K562 (cell line): ENCODE results near the gene TSC22D3. TPM values are rescaled to one million over a fixed set of nuclear protein-coding genes. Genes with fewer than 3 reads are reported as not detected.

Source experiments
- ATAC-seq: fragments of 200-7000 bp; cut with Tn5 transposase; 3 replicates; pipeline ENCODE4 v1.9.1; 2020; ENCODE audit warnings: moderate library complexity
- BruUV-seq: library from RNA; stranded (reverse); fragments of 400-500 nt; replicated peaks from 2 replicates; lab custom pipeline; 2021; lab: Mats Ljungman, UMichigan
- CTCF ChIA-PET: fragments of 300-600 bp; formaldehyde crosslinking; extraction: SDS; loops from one replicate; lab custom pipeline; 2021; ENCODE audit warnings: low intra/inter-chr PET ratio; lab: Yijun Ruan, JAX
- POLR2A ChIA-PET: fragments of 300-600, 350-650 bp; sonication (Branson Sonifier 250); formaldehyde crosslinking; extraction: SDS; loops from one replicate; lab custom pipeline; 2021; ENCODE audit warnings: antibody characterized with exemption, inconsistent platforms; lab: Yijun Ruan, JAX
- DNase-seq, 4 experiments: peaks; one replicate each; pipeline versions ENCODE4 v3.0.0 to v3.0.0-alpha.2; 2011 to 2018; ENCODE audit warnings: low spot score in 3 of 4, mixed read lengths in 3 of 4; ENCODE audit errors: extremely low read depth in 1 of 4
- FAIRE-seq: peaks from 2 replicates; lab custom pipeline; 2011; peaks lifted over from hg19 to GRCh38; lab: Jason Lieb, UNC
- H2AFZ ChIP-seq: 2 replicates; pipeline ENCODE4 v1.6.0; 2011; ENCODE audit warnings: low read depth, low read length, control low read depth, inconsistent platforms
- H3K27ac ChIP-seq: fragments of 200-600 bp; 3 replicates; pipeline ENCODE4 v1.8.0; 2011; ENCODE audit warnings: low read depth, mild to moderate bottlenecking, control low read depth, inconsistent platforms, low read length, moderate library complexity, mixed read lengths; ENCODE audit errors: extremely low read depth
- H3K27me3 ChIP-seq, 2 experiments: fragments of 300-600 bp in 1 of 2; 2 replicates in 1 of 2; 3 replicates in 1 of 2; pipeline versions ENCODE4 v1.6.0 to v1.8.0; 2011; ENCODE audit warnings: inconsistent platforms in 2 of 2, low read length in 2 of 2, mild to moderate bottlenecking in 1 of 2, mixed read lengths in 1 of 2, moderate library complexity in 1 of 2; ENCODE audit not compliant: control insufficient read depth in 2 of 2, insufficient read depth in 2 of 2
- H3K36me3 ChIP-seq: fragments of 300-600 bp; 3 replicates; pipeline ENCODE4 v1.8.0; 2011; ENCODE audit warnings: mild to moderate bottlenecking, low read length, inconsistent platforms; ENCODE audit not compliant: control insufficient read depth, insufficient read depth
- H3K4me1 ChIP-seq, 2 experiments: fragments of 200-600 bp in 1 of 2; replicated peaks in 1 of 2; 2 replicates in 1 of 2; 3 replicates in 1 of 2; pipeline versions ENCODE4 v1.5.1 to v1.8.0; 2011; ENCODE audit warnings: inconsistent platforms in 2 of 2, low read length in 2 of 2, mild to moderate bottlenecking in 1 of 2, mixed read lengths in 1 of 2, moderate library complexity in 1 of 2; ENCODE audit not compliant: control insufficient read depth in 2 of 2, insufficient read depth in 2 of 2
- H3K4me2 ChIP-seq: 2 replicates; pipeline ENCODE4 v1.6.1; 2011; ENCODE audit warnings: low read length, control low read depth, inconsistent platforms, mixed read lengths; ENCODE audit not compliant: insufficient read depth
- H3K4me3 ChIP-seq: fragments of 200-600 bp; sonication (generic), shearing (Covaris generic); 2 replicates; pipeline ENCODE4 v1.5.1; 2016; ENCODE audit warnings: control low read depth, inconsistent platforms
- H3K79me2 ChIP-seq: fragments of 200-600 bp; 3 replicates; pipeline ENCODE4 v1.8.0; 2011; ENCODE audit warnings: low read length, inconsistent platforms; ENCODE audit not compliant: control insufficient read depth, insufficient read depth
- H3K9ac ChIP-seq, 2 experiments: 2 replicates each; pipeline versions ENCODE4 v1.6.0 to v1.6.1; 2011; ENCODE audit warnings: low read depth in 2 of 2, low read length in 2 of 2, control low read depth in 1 of 2, inconsistent platforms in 1 of 2, mild to moderate bottlenecking in 1 of 2, mixed read lengths in 1 of 2; ENCODE audit not compliant: insufficient read depth in 1 of 2
- H3K9me1 ChIP-seq: one replicate; pipeline ENCODE4 v1.6.0; 2011; ENCODE audit warnings: inconsistent platforms, mild to moderate bottlenecking, low read length, moderate library complexity; ENCODE audit not compliant: control insufficient read depth, insufficient read depth
- H3K9me3 ChIP-seq: replicated peaks from 2 replicates; pipeline ENCODE4 v1.5.1; 2011; ENCODE audit warnings: low read depth, low read length, inconsistent platforms; ENCODE audit not compliant: control insufficient read depth, insufficient read depth
- H4K20me1 ChIP-seq: replicated peaks from 2 replicates; pipeline ENCODE4 v1.6.1; 2011; ENCODE audit warnings: low read length, inconsistent platforms, mixed read lengths; ENCODE audit not compliant: control insufficient read depth, insufficient read depth
- HNRNPLL ChIP-seq: fragments of 200-400 bp; formaldehyde crosslinking; IDR thresholded peaks from 2 replicates; pipeline ENCODE4 v1.6.1; 2017; ENCODE audit warnings: low read length, low read depth, mild to moderate bottlenecking; ENCODE audit not compliant: poor library complexity, severe bottlenecking
- PYGO2 ChIP-seq: fragments of 450-650 bp; IDR thresholded peaks from 2 replicates; pipeline ENCODE4 v1.6.1; 2016; ENCODE audit warnings: mild to moderate bottlenecking, missing genetic modification characterization, moderate library complexity, missing compliant biosample characterization
- WGBS: fragments of 100-300 bp; shearing (Covaris generic); methylation state at CpG from one replicate; pipeline ENCODE4 v1.1.6; 2016; ENCODE audit warnings: low coverage, mixed read lengths; ENCODE audit not compliant: insufficient coverage; ENCODE audit errors: missing lambda C conversion rate; 5-methylcytosine and 5-hydroxymethylcytosine counted together
- in situ Hi-C: fragments of 300-500 bp; cut with MboI; formaldehyde crosslinking; loops from 4 replicates; pipeline ENCODE4 v1.15.0; 2018; ENCODE audit warnings: inconsistent platforms, mixed read lengths
- intact Hi-C: fragments of 100-400 bp; cut with micrococcal nuclease; formaldehyde crosslinking; loops from 2 replicates; pipeline ENCODE4 v1.14.2; 2022
- polyA plus RNA-seq, 8 experiments: library from polyadenylated mRNA; depleted of rRNA in 4 of 8; stranded (reverse) in 5 of 8; unstranded in 3 of 8; fragments of >200 nt; fragmentation: Nextera tagmentation in 2 of 8; fragmentation: Illumina TruSeq in 1 of 8; extraction: Ambion mirVana in 2 of 8; extraction: Trizol in 1 of 8; gene quantifications; 2 replicates each; pipeline versions ENCODE4 v1.2.1 to v1.2.3, GENCODE V29; 2011 to 2014; ENCODE audit warnings: inconsistent platforms in 1 of 8, missing spikeins in 1 of 8
- total RNA-seq, 7 experiments: library from RNA; depleted of rRNA in 6 of 7; stranded (reverse); fragments of >200 nt in 6 of 7; fragmentation: Illumina TruSeq in 2 of 7; extraction: Trizol in 2 of 7; gene quantifications; 2 replicates each; pipeline versions ENCODE4 v1.2.1 to v1.2.3, GENCODE V29; 2011 to 2021; ENCODE audit warnings: low replicate concordance in 1 of 7
- TF ChIP-seq, protein P1 (sequence below): fragments of 450-650 bp; IDR thresholded peaks from 2 replicates; pipeline ENCODE4 v1.6.1; 2016; ENCODE audit warnings: missing biosample characterization, missing genetic modification characterization

The TSC22D3 gene
- total and polyA plus RNA-seq, 9 of the 15 experiments (the other 6 are each of a cell fraction or from before 2014, with no cell fraction given) = 0.48 to 3.0 (median 0.87) TPM

DNA sequence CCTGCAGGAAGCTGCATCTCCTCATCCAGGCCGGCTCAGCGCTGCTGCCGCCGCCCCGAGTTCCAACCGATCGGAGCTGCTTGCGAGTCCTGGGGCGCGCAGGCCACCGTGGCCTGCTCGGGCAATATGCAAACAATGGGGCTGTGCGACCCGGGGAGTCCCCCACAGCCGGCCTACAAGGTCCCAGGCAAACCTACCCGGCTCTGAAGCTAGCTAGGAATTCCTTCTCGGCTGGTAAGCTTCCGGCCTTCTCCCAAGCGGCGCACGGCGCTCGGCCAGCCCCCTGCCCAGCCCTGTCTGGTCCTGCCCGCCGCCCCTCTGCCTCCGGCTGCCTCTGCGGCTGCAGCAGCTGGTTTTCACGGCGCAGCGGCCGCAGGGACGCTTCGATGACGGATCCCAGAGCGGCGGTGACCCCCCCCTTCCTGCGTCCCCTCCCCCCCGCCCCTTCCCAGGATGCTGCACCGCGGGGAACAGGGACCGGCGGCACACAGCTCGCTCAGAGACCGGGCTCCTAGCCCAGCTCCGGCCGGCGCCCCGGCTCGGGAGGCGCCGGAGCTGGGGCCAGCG lies 59.4 kb downstream of the TSC22D3 start:
- H3K9me3 ChIP-seq = no peaks in the 10 kb centered on the region
- POLR2A ChIA-PET = no interaction called here
- H3K36me3 ChIP-seq = no peaks in the 10 kb centered on the region
- no peaks in the 10 kb centered on the region for H4K20me1 ChIP-seq
- 70% methylated on average over 4 of the region's 52 CpGs for WGBS
- H3K9me1 ChIP-seq = no peaks in the 10 kb centered on the region
- no peak overlapping the region for H3K4me3 ChIP-seq
- no peak for FAIRE-seq
- BruUV-seq = no TSS peak
- ATAC-seq = no peak
- peak overlapping the region in 1 of 2 experiments; percentile 8; a peak in 2 of 4 replicates for H3K9ac ChIP-seq
- no peak overlapping the region for H3K4me2 ChIP-seq
- no peaks in the 10 kb centered on the region for H3K79me2 ChIP-seq
- TF ChIP-seq HNRNPLL (no peak), PYGO2 (tag) (no peak)
- TF ChIP-seq, protein P1, sequence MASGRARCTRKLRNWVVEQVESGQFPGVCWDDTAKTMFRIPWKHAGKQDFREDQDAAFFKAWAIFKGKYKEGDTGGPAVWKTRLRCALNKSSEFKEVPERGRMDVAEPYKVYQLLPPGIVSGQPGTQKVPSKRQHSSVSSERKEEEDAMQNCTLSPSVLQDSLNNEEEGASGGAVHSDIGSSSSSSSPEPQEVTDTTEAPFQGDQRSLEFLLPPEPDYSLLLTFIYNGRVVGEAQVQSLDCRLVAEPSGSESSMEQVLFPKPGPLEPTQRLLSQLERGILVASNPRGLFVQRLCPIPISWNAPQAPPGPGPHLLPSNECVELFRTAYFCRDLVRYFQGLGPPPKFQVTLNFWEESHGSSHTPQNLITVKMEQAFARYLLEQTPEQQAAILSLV (tag) = no peak
- intact Hi-C loops = no loop called here
- no peak for DNase-seq
- CTCF ChIA-PET = no interaction called here
- in situ Hi-C loops = no loop called here
- H3K27me3 ChIP-seq = no peaks in the 10 kb centered on the region
- H3K4me1 ChIP-seq = peaks cover 17 to 20% of the 10 kb centered on the region in 2 experiments
- no peak overlapping the region for H3K27ac ChIP-seq
- H2AFZ ChIP-seq = no peak overlapping the region
